GM10847 (cell line): Measurements from ENCODE around the gene CDPF1.

Experiments used
- POLR2A ChIP-seq: IDR thresholded peaks from 2 replicates; pipeline ENCODE4 v1.6.1; 2011; ENCODE audit not compliant: insufficient read length; ENCODE audit errors: extremely low read depth

Gene CDPF1

GRCh38 chr22:46219636-46220035, 30.5 kb downstream of the CDPF1 start:
- TF ChIP-seq POLR2A = no peak

GRCh38 chr22:46214616-46215015, 35.5 kb downstream of the CDPF1 start:
- no peak for TF ChIP-seq POLR2A

GRCh38 chr22:46214149-46214548, 35.9 kb downstream of the CDPF1 start:
- no peak for TF ChIP-seq POLR2A

GRCh38 chr22:46213052-46213451, 37.0 kb downstream of the CDPF1 start:
- no peak for TF ChIP-seq POLR2A

GRCh38 chr22:46212195-46212594, 37.9 kb downstream of the CDPF1 start:
- no peak for TF ChIP-seq POLR2A

GRCh38 chr22:46209262-46209661, 40.8 kb downstream of the CDPF1 start:
- no peak for TF ChIP-seq POLR2A

GRCh38 chr22:46203601-46203980, 46.5 kb downstream of the CDPF1 start:
- TF ChIP-seq POLR2A = no peak

- no peak for TF ChIP-seq POLR2A
Observed at GRCh38 chr22:46202897-46203600, 47.0 kb downstream of the CDPF1 start.

GRCh38 chr22:46201059-46201757, 48.9 kb downstream of the CDPF1 start:
- no peak for TF ChIP-seq POLR2A

GRCh38 chr22:46198274-46198673, 51.8 kb downstream of the CDPF1 start:
- no peak for TF ChIP-seq POLR2A

GRCh38 chr22:46196278-46196677, 53.8 kb downstream of the CDPF1 start:
- TF ChIP-seq POLR2A = no peak

GRCh38 chr22:46195487-46196165, 54.5 kb downstream of the CDPF1 start:
- TF ChIP-seq POLR2A = no peak
